ENCODE measurements around the gene RGS21. TPM values are rescaled to one million over a fixed set of nuclear protein-coding genes. Genes with fewer than 3 reads are reported as not detected.

RGS21 gene
- total RNA-seq, 1 donor from 2014 or later: not detected

DNA sequence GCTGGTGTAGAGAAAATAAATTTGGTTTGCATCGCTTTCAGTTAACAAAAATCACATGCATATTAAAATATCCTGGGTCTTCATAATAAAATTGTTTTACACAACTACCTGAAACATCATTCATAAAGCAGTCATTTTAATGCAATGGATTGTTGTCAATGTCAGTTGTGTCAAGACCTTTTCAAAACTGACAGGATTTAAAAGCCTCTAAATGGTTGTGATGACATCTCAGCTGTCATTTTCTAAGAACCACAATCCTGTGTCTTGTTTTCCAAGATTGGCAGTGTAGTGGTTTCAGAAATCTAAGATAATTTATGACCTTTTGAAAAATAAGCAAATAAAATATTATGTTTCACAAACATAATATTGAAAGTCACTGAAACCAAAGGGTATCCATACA, 42.0 kb downstream of the RGS21 start:
- Histone ChIP-seq H3K36me3 (no peaks in the 10 kb centered on the region), H3F3A (ENCODE audit: low read depth) (no peaks in the 10 kb centered on the region), H3K79me2 (ENCODE audit: low read depth) (no peaks in the 10 kb centered on the region), H3K4me3 (no peak overlapping the region), H3K9ac (no peak overlapping the region), H2AFZ (replicated peaks) (no peak overlapping the region), H3K4me2 (no peak overlapping the region), H3K9me3 (ENCODE audit: low read depth) (no peaks in the 10 kb centered on the region), H3K27me3 (no peaks in the 10 kb centered on the region), H3K4me1 (no peaks in the 10 kb centered on the region), H3K27ac (no peak overlapping the region), H4K20me1 (ENCODE audit: low read depth) (no peaks in the 10 kb centered on the region)
- no peaks in the 10 kb centered on the region for H3K36me3 Mint-ChIP-seq
- no peaks in the 10 kb centered on the region for H3K27me3 Mint-ChIP-seq (ENCODE audit: insufficient read depth, low read depth)
- TF ChIP-seq EZH2 (IDR thresholded peaks at IDR 0.05) (no peak), EZH2phosphoT487 (IDR thresholded peaks at IDR 0.05) (no peak)
- TF ChIP-seq, protein P1, sequence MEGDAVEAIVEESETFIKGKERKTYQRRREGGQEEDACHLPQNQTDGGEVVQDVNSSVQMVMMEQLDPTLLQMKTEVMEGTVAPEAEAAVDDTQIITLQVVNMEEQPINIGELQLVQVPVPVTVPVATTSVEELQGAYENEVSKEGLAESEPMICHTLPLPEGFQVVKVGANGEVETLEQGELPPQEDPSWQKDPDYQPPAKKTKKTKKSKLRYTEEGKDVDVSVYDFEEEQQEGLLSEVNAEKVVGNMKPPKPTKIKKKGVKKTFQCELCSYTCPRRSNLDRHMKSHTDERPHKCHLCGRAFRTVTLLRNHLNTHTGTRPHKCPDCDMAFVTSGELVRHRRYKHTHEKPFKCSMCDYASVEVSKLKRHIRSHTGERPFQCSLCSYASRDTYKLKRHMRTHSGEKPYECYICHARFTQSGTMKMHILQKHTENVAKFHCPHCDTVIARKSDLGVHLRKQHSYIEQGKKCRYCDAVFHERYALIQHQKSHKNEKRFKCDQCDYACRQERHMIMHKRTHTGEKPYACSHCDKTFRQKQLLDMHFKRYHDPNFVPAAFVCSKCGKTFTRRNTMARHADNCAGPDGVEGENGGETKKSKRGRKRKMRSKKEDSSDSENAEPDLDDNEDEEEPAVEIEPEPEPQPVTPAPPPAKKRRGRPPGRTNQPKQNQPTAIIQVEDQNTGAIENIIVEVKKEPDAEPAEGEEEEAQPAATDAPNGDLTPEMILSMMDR (IDR thresholded peaks at IDR 0.05): no peak
- no peaks in the 10 kb centered on the region for H3K9me3 Mint-ChIP-seq
- no peak overlapping the region for H3K4me3 Mint-ChIP-seq
- no peak for DNase-seq (ENCODE audit: low spot score)
- H3K4me1 Mint-ChIP-seq: no peaks in the 10 kb centered on the region
- H3K27ac Mint-ChIP-seq: no peak overlapping the region

DNA sequence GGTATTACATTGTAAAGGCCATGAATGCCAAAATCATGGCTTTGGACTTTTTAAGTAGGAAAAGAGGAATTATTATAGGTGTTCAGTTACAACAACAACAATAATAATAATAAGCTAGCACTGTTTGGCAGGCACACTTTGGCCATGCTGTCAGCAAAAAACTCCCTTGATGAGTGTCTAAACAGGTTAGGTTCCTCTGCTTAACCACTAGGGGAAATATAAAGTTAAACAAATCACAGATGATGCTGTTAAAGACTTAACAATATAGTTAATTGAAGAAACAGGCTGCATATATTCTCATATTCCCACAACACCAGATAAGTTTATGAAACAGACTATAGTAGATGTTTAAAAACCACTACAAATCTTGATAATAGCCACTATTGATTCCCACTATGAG, 46.4 kb downstream of the RGS21 start:
- H3K9me3 Mint-ChIP-seq: no peaks in the 10 kb centered on the region
- Histone ChIP-seq H3K27me3 (no peaks in the 10 kb centered on the region), H3K27ac (no peak overlapping the region), H3K79me2 (ENCODE audit: low read depth) (no peaks in the 10 kb centered on the region), H3K4me1 (peaks cover 5% of the 10 kb centered on the region), H3K4me2 (no peak overlapping the region), H3F3A (ENCODE audit: low read depth) (no peaks in the 10 kb centered on the region), H3K36me3 (no peaks in the 10 kb centered on the region), H3K9me3 (ENCODE audit: low read depth) (no peaks in the 10 kb centered on the region), H3K9ac (no peak overlapping the region), H3K4me3 (no peak overlapping the region), H4K20me1 (ENCODE audit: low read depth) (no peaks in the 10 kb centered on the region), H2AFZ (replicated peaks) (no peak overlapping the region)
- H3K36me3 Mint-ChIP-seq: no peaks in the 10 kb centered on the region
- no peak overlapping the region for H3K4me3 Mint-ChIP-seq
- no peaks in the 10 kb centered on the region for H3K27me3 Mint-ChIP-seq (ENCODE audit: insufficient read depth, low read depth)
- no peak overlapping the region for H3K27ac Mint-ChIP-seq
- no peak for TF ChIP-seq EZH2 (IDR thresholded peaks at IDR 0.05)
- TF ChIP-seq, protein P1 (IDR thresholded peaks at IDR 0.05): peak; percentile 19
- no peaks in the 10 kb centered on the region for H3K4me1 Mint-ChIP-seq
- no peak for DNase-seq (ENCODE audit: low spot score)

DNA sequence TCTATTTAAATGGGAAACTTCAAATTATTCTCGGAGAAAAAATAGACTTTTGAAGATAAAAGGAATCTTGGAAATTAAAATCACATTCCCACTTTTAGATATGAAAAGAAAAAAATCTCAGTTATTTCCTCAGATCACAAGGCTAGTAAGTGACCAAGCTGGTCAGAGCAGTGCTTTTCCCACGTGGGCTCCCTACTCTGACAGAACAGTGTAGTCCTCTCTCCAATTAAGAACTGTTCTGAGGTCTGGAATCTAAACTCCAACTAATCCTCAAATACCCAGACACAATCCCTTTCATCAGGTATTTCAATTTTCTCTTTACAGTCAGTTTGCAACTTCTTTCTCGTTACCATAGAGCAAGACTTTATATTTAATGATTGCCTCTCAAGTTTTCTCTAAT, 50.6 kb downstream of the RGS21 start:
- Histone ChIP-seq H3K79me2 (ENCODE audit: low read depth) (no peaks in the 10 kb centered on the region), H3K4me2 (no peak overlapping the region), H3K4me3 (no peak overlapping the region), H3K9ac (no peak overlapping the region), H2AFZ (replicated peaks) (no peak overlapping the region), H3F3A (ENCODE audit: low read depth) (no peaks in the 10 kb centered on the region), H3K9me3 (ENCODE audit: low read depth) (no peaks in the 10 kb centered on the region), H3K36me3 (no peaks in the 10 kb centered on the region), H3K4me1 (peaks cover 5% of the 10 kb centered on the region), H4K20me1 (ENCODE audit: low read depth) (no peaks in the 10 kb centered on the region), H3K27me3 (no peaks in the 10 kb centered on the region), H3K27ac (no peak overlapping the region)
- peak; percentile 32 for DNase-seq (ENCODE audit: low spot score)
- Mint-ChIP-seq H3K36me3 (no peaks in the 10 kb centered on the region), H3K4me1 (no peaks in the 10 kb centered on the region), H3K4me3 (no peak overlapping the region), H3K27ac (no peak overlapping the region), H3K27me3 (ENCODE audit: insufficient read depth, low read depth) (no peaks in the 10 kb centered on the region), H3K9me3 (no peaks in the 10 kb centered on the region)
- TF ChIP-seq, protein P1 (IDR thresholded peaks at IDR 0.05): no peak
- TF ChIP-seq EZH2 (IDR thresholded peaks at IDR 0.05) (no peak), EZH2phosphoT487 (IDR thresholded peaks at IDR 0.05) (no peak)

GRCh38 chr1:192375306-192375705, 58.5 kb downstream of the RGS21 start:
- H3K9me3 ChIP-seq (ENCODE audit: low read depth): no peaks in the 10 kb centered on the region
- no peaks in the 10 kb centered on the region for H3K4me1 ChIP-seq
- no peak overlapping the region for H3K9ac ChIP-seq
- H2AFZ ChIP-seq (replicated peaks): no peak overlapping the region
- H3K4me3 ChIP-seq: no peak overlapping the region
- no peak overlapping the region for H3K4me2 ChIP-seq
- TF ChIP-seq EZH2phosphoT487 (IDR thresholded peaks at IDR 0.05): no peak
- TF ChIP-seq, protein P1 (IDR thresholded peaks at IDR 0.05): no peak
- TF ChIP-seq EZH2 (IDR thresholded peaks at IDR 0.05): no peak
- H3K79me2 ChIP-seq (ENCODE audit: low read depth): no peaks in the 10 kb centered on the region
- no peak overlapping the region for H3K27ac Mint-ChIP-seq
- H3K36me3 ChIP-seq: no peaks in the 10 kb centered on the region
- no peak overlapping the region for H3K4me3 Mint-ChIP-seq
- no peaks in the 10 kb centered on the region for H3F3A ChIP-seq (ENCODE audit: low read depth)
- H3K27me3 Mint-ChIP-seq (ENCODE audit: insufficient read depth, low read depth): no peaks in the 10 kb centered on the region
- no peaks in the 10 kb centered on the region for H4K20me1 ChIP-seq (ENCODE audit: low read depth)
- no peaks in the 10 kb centered on the region for H3K4me1 Mint-ChIP-seq
- peaks cover 3% of the 10 kb centered on the region for H3K9me3 Mint-ChIP-seq
- H3K36me3 Mint-ChIP-seq: no peaks in the 10 kb centered on the region
- no peaks in the 10 kb centered on the region for H3K27me3 ChIP-seq
- H3K27ac ChIP-seq: no peak overlapping the region
- no peak for DNase-seq (ENCODE audit: low spot score)

All from neural progenitor cell (in vitro differentiated cells).